ENCODE results near the gene F7. TPM values are rescaled to one million over a fixed set of nuclear protein-coding genes. Genes with fewer than 3 reads are reported as not detected.

The F7 gene
- total and polyA plus RNA-seq, 9 of the 15 experiments (the other 6 are each of a cell fraction or from before 2014, with no cell fraction given): not detected

GRCh38 chr13:113168211-113168610 lies 62.6 kb downstream of the F7 start:
- Histone ChIP-seq H4K20me1 (replicated peaks; ENCODE audit: control insufficient read depth, insufficient read depth, low read length) (no peaks in the 10 kb centered on the region), H2AFZ (ENCODE audit: low read depth, low read length) (no peak overlapping the region), H3K9me1 (ENCODE audit: control insufficient read depth, insufficient read depth, low read length) (no peaks in the 10 kb centered on the region), H3K79me2 (ENCODE audit: control insufficient read depth, insufficient read depth, low read length) (no peaks in the 10 kb centered on the region), H3K27ac (ENCODE audit: extremely low read depth, low read depth, low read length) (no peak overlapping the region), H3K4me1 (replicated peaks in 1 of 2; ENCODE audit: control insufficient read depth in 2 of 2, insufficient read depth in 2 of 2, low read length in 2 of 2) (peaks cover 0 to 9% of the 10 kb centered on the region in 2 experiments; a peak in 2 of 5 replicates), H3K36me3 (ENCODE audit: control insufficient read depth, insufficient read depth, low read length) (peaks cover 19% of the 10 kb centered on the region; the same call in 2 of the 3 replicates), H3K9me3 (replicated peaks; ENCODE audit: control insufficient read depth, insufficient read depth, low read depth, low read length) (no peaks in the 10 kb centered on the region), H3K4me3 (no peak overlapping the region), H3K4me2 (ENCODE audit: insufficient read depth, low read length) (no peak overlapping the region), H3K9ac (ENCODE audit: insufficient read depth in 1 of 2, low read depth in 2 of 2, low read length in 2 of 2) (no peak overlapping the region), H3K27me3 (ENCODE audit: control insufficient read depth in 2 of 2, insufficient read depth in 2 of 2, low read length in 2 of 2) (no peaks in the 10 kb centered on the region)
- intact Hi-C loops (cut with micrococcal nuclease) (no loop called here), in situ Hi-C loops (cut with MboI) (no loop called here)
- FAIRE-seq (no peak), DNase-seq (ENCODE audit: extremely low read depth in 1 of 4, low spot score in 3 of 4) (no peak), ATAC-seq (no peak)
- TF ChIP-seq JUN (IDR thresholded peaks at IDR 0.05; ENCODE audit: borderline replicate concordance, low read depth, low read length) (no peak), JUN (CRISPR knock-in tag; IDR thresholded peaks at IDR 0.05; ENCODE audit: borderline replicate concordance) (no peak), SUPT5H (IDR thresholded peaks at IDR 0.05) (no peak), CTCF (IDR thresholded peaks at IDR 0.05 in 2 of 3, conservative IDR thresholded peaks at IDR 0.05 in 1 of 3; ENCODE audit: insufficient read depth in 2 of 3, low read depth in 1 of 3, low read length in 3 of 3) (no peak), HNRNPH1 (optimal IDR thresholded peaks at IDR 0.05; ENCODE audit: low read depth, low read length) (no peak), SRSF1 (IDR thresholded peaks at IDR 0.05; ENCODE audit: low read depth, low read length) (no peak), PHF8 (IDR thresholded peaks at IDR 0.05; ENCODE audit: borderline replicate concordance, low read length) (no peak), E2F1 (CRISPR knock-in tag; IDR thresholded peaks at IDR 0.05) (no peak), SRF (CRISPR knock-in tag; IDR thresholded peaks at IDR 0.05) (no peak), ZNF76 (CRISPR knock-in tag; IDR thresholded peaks at IDR 0.05; ENCODE audit: borderline replicate concordance) (no peak), ZSCAN32 (CRISPR knock-in tag; IDR thresholded peaks at IDR 0.05) (no peak), ZNF696 (CRISPR knock-in tag; conservative IDR thresholded peaks at IDR 0.05) (no peak)
- BruUV-seq (replicated peaks): no TSS peak
- POLR2A ChIA-PET: no interaction called here
- CTCF ChIA-PET (ENCODE audit: low intra/inter-chr PET ratio): no interaction called here
- 98% methylated on average over 7 of the region's 7 CpGs for WGBS (ENCODE audit: insufficient coverage, low coverage, missing lambda C conversion rate)
